Left kidney (tissue), 2 donors: ENCODE measurements around the gene MINDY2. TPM values are rescaled to one million over a fixed set of nuclear protein-coding genes. Genes with fewer than 3 reads are reported as not detected.
"Not testable (repeated sequence)": the region's sequence is repeated elsewhere in the genome, so short reads cannot be mapped to it uniquely, and the experiment has no call there.

Experiments
- DNase-seq: peaks from one replicate; pipeline ENCODE4 v3.0.0-alpha.2; 2013
- polyA plus RNA-seq: library from polyadenylated mRNA; unstranded; fragments of 120-200 nt; gene quantifications from one replicate; pipeline ENCODE4 v1.2.1, GENCODE V29; 2013; ENCODE audit not compliant: insufficient read length

Gene MINDY2
- polyA plus RNA-seq, 1 donor, result 31.1 TPM

DNA sequence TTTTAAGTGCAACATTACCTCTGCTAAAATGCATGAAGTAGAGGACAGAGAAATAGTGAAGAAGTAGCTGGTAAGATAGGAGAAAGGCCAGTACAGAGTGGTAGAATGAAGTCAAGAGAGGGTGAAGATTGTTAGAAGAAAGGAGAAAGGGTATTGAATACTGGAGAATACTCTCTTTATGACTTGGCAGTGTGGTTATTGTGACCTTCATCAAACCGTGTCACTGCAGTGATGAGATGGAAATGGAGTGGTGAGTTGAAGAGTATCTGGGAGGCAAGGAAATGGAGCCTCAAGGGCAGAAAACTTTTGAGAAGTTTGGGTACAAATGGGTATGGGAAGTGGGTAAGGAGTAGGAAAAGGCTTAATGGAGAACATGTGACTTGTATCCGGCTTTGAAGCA, 24.7 kb downstream of the MINDY2 start:
- no peak for DNase-seq

DNA sequence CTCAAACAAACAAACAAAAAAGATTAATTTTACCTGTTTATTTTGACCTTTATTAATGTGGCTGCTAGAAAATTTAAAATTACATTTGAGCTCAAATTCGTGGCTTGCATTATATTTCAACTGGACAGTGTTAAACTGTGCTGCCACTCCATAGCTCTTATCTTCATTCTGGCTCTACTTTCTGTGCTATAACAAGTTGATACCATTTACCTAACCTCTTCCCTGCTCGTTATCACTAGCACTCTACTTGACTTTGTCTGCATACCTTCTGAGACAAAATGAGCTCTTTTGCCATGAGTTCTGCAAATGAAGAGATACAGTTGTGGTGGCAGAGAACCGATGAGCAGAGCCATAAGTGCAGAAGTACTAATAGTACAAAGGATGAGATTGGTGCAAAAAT, 26.4 kb downstream of the MINDY2 start:
- DNase-seq, result no peak

DNA sequence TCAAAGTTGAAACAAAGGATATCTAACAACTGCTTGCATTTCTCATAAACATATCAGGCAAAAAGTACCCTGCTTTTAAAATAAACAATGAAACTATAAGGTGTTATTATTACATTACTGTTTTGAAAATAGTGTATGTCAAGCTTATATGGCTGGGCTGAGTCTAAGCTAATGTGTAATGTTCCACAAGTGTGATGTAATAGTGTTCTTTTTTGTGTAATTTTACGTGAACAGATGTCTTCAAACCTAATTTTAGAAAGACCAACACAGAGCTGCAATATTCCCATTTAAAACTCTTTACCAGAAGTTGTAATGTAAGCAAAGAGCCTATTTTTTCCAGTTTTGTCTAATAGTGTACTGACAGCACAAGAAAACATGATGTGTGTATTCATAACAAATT, 34.0 kb downstream of the MINDY2 start:
- DNase-seq, result no peak

GRCh38 chr15:58823267-58823666, 52.2 kb downstream of the MINDY2 start:
- not testable (repeated sequence) for DNase-seq

GRCh38 chr15:58830556-58830955, 59.5 kb downstream of the MINDY2 start:
- no peak for DNase-seq

- DNase-seq, result not testable (repeated sequence)
These were observed 62.8 kb downstream of the MINDY2 start for GRCh38 chr15:58833681-58834426.

DNA sequence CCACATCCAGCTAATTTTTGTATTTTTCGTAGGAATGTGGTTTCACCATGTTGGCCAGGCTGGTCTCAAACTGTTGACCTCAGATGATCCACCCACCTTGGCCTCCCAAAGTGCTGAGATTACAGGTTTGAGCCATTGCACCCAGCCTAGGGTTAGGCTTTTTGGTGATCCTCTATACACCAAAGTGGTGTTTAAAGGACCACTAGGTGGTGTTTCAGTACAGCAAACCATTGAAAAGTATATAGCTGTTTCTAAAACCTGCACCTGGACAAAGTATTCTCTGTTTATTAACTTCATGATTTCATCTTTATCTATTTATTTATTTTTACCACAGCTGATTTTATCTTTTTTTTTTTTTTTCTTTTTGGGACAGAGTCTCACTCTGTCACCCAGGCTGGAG, 68.4 kb downstream of the MINDY2 start:
- no peak for DNase-seq

- DNase-seq, result no peak
These were observed 68.9 kb downstream of the MINDY2 start for GRCh38 chr15:58840048-58840447.

DNA sequence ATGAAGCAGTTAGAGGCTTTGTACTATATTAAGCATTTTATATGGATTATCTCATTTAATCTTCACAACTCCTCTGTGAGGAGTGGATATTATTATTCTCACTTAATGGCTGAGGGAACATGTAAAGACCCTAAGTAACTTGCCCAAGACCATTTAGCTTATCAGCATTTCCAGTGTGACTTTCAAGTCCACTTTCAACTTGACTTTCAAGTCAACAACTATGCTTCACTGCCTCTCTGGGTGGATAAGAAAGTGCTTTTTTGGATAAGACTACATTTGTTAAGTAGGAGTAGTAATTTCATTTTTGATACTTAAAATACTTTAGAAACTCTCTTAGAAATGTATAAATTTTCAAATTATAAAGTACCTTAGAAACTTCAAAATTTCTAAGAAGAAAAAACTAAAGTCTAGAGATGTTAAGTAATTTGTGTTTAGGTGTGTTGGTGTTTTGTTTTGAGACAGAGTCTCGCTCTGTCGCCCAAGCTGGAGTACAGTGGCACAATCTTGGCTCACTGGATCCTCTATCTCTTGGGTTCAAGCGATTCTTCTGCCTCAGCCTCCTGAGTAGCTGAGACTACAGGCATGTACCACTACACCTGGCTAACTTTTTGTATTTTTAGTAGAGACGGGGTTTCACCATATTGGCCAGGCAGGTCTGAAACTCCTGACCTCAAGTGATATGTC, 71.8 kb downstream of the MINDY2 start:
- no peak for DNase-seq

- DNase-seq, result not testable (repeated sequence)
These were observed 80.1 kb downstream of the MINDY2 start for GRCh38 chr15:58851205-58851604.

DNA sequence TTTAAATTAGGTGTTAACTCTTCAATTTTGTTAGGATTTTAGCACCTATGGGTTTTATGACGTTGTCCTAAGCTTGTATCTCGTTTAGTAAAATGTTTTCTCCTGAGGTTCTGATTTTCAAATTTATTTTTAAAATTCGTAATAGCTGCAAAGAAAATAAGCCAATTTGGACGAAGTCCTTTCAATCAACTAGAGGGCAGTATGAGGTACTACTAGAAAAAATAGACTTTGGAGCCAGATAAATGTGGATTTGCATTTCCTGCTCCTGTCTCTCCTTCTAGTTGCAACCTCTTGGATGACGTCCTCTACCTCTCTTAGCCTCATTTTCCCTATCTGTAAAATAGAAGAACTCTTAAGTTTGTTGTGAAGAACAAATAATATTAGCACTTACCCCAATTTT, 81.2 kb downstream of the MINDY2 start:
- no peak for DNase-seq

DNA sequence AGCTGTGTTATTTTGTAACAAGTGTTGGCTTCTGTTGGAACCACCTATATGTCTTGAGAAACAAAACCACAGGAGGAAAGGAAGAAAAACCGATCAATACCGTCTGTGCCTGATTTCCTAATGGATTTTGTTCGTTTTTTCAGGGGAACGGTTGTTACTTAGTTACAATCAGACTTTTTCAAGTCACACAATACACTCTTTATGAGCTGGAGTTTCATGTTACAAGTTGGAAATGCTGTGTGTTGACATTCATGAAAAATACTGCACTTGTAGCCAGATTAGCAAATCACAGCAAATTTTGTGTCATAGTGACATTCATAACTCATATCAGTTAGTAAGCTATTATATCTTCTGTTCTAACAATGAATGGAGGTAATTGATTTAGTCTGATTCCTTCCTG, 83.5 kb downstream of the MINDY2 start:
- no peak for DNase-seq

DNA sequence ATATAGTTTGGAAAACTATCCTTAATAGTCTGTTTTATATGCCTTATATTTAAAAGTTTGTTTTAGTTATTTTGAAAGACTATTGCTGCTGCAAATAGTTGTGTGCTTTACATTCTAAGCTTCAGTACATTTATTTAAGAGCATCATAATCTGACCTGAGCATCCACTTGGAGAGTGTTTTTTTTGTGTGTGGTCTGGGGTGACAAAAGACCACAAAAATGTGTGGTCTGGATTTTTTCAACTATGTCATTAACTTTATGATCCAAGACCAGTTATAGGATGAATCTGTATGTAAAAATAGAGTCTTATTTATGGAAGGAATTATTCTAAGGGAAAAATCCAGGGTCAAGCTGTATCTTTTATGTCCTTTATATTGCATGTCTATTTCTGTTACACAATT, 85.0 kb downstream of the MINDY2 start:
- DNase-seq, result peak; percentile 17

GRCh38 chr15:58856621-58857020, 85.5 kb downstream of the MINDY2 start:
- DNase-seq, result not testable (repeated sequence)

DNA sequence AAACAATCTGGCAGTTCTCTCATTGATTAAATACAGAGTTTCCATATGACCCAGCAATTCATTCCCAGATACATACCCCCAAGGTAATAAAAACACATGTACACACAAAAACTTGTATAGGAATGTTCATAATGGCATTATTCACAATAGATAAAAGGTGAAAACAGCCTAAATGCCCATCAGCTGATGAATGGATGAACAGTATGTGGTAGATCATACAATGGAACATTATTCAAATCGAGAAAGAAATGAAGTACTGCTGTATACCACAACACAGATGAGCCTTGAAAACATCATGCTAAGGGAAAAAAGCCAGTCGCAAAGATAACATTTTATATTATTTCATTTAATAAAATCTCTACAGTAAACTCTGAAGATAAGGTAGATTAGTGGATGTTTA, 91.2 kb downstream of the MINDY2 start:
- no peak for DNase-seq

- DNase-seq, result peak; percentile 28
These were observed 93.7 kb downstream of the MINDY2 start for GRCh38 chr15:58864602-58865424.

DNA sequence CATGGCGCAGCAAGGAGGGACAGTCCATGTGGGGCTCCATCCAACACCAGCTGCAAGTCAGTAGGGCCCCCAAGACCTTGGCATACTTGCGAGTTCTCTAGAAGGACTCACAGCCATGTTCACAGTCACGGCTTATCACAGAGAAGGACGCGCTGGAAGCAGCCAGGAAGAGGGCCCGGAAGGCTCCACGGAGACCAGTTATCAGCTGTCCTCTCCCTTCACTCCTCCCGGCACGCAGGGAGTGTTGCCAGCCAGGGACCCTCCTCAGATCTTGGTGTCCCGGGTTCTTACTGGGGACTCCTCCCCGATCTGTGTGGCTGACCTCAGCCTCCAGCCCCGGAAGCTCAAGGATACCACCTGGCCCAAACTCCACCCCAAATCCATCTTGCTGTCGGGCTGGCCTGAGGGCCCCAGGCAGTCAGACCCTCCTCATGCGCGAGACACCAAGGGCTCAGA, 94.4 kb downstream of the MINDY2 start:
- DNase-seq, result no peak

DNA sequence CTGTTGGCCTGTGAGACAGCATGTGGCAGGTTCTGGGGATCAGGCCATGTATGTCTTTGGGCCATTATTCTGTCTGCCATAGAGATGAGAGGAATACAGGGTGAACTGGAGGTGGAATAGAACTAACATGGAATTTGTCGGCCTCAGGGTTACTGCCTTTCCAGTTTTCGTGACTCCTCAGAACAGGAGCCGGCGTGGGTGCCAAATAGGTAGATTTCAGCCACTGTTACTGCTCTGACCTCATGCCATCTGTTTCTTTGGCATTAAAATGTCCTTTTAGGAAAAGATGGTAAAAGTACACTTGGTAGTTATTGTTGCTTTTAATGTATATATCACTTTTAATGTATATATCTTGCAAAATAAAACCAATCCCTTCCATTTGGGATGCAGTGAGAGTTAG, 96.8 kb downstream of the MINDY2 start:
- DNase-seq, result no peak

GRCh38 chr15:58870451-58870850, 99.3 kb downstream of the MINDY2 start:
- no peak for DNase-seq

DNA sequence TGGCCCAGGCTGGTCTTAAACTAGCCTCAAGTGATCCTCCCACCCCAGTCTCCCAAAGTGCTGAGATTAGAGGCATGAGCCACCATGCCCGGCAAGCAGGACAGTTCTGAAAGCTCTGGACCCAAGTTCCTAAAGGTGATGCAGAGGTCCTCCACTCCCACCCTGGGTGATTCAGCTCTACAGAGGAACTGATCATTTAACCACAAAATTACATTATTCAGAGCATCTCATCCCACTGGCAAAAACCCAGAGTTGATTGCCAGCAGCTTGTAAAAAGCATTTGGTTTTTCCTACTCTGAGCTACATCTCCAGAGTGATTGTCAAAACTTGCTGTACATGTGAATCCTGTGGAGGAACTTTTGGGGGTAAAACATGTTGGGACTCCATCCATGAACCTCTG, 102.2 kb downstream of the MINDY2 start:
- DNase-seq, result no peak

GRCh38 chr15:58875343-58875742, 104.2 kb downstream of the MINDY2 start:
- no peak for DNase-seq

- no peak for DNase-seq
These were observed 105.4 kb downstream of the MINDY2 start for GRCh38 chr15:58876306-58877106.
